TTC549 (cell line): ENCODE measurements around the gene OR2M4.
"Not testable (repeated sequence)": the region's sequence is repeated elsewhere in the genome, so short reads cannot be mapped to it uniquely, and the experiment has no call there.

ENCODE experiments used
- FAIRE-seq: peaks from 2 replicates; lab custom pipeline; 2012; peaks lifted over from hg19 to GRCh38; lab: Jason Lieb, UNC

Gene OR2M4, protein sequence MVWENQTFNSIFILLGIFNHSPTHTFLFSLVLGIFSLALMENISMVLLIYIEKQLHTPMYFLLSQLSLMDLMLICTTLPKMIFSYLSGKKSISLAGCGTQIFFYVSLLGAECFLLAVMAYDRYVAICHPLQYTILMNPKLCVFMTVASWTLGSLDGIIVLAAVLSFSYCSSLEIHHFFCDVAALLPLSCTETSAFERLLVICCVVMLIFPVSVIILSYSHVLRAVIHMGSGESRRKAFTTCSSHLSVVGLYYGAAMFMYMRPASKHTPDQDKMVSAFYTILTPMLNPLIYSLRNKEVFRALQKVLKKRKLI

DNA sequence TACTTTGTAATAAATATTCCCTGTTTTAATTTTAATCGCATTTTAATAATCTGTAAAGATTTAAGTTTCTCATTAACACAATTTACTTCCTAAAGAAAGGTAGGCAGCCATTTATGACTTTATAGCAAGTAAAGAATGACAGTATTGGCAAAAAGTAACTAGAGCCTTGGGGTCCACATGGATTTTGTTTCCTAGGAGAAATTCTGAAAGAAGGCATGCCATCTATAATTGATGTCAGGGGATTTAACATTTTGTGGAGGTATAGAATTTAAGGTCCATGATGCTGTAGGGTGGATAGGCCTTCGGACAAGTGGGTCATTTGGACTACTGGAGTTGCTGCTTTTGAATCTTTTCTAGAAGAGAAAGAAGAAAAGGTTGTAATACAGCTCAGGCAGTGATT lies at the start of gene OR2M4:
OR2M4 (plus strand) TSS at position 301 of the 400 bp plus-strand sequence. CDS start 7,512 bp downstream, outside the sequence.
- FAIRE-seq, result no peak

DNA sequence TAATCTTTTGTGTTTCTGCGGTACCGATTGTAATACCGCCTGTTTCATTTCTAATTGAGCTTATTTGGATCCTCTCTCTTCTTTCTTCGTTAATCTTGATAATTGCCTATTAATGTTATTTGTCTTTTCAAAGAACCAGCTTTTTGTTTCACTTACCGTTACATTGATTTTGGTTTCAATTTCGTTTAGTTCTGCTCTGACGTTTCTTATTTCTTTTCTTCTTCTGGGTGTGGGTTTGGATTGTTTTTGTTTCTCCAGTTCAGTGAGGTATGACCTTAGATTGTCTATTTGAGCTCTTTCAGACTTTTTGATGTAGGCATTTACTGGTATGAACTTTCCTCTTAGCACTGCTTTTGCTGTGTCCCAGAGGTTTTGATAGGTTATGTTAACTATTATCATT lies 47.2 kb upstream of the OR2M4 start:
- no peak for FAIRE-seq

DNA sequence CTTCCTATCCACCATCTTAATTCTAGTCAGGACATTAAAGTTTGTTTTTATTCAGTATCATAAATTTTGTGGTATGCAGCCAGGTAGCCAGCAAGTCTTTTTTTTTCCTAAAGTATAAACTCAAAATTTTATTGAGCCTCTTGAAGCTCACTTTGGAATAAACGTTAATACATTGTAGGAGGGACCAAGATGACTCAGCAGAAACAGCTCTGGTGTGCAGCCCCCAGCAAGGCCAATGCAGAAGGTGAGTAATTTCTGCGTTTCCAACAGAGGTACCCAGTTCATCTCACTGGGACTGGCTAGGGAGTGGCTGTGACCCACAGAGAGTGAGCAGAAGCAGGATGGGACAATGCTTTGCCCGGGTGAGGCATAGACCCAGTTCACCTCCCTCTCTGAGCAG lies 43.9 kb upstream of the OR2M4 start:
- FAIRE-seq, result no peak

DNA sequence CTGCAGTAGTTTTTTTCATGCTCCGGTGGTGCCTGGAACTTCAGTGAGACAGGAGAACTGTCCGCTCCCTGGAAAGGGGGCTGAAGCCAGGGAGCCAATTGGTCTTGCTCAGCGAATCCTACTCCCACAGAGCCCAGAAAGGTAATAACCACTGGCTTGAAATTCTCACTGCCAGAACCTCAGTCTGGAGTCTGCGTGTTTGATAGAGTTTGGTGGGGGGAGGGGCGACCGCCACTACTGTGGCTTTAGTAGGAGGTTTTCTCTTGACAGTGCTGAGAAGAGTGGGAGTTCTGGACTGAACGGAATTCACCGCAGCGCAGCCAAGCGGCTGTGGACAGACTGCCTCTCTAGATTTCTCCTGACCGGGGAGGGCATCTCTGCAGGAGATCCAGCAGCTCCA lies 42.2 kb upstream of the OR2M4 start:
- FAIRE-seq, result no peak

DNA sequence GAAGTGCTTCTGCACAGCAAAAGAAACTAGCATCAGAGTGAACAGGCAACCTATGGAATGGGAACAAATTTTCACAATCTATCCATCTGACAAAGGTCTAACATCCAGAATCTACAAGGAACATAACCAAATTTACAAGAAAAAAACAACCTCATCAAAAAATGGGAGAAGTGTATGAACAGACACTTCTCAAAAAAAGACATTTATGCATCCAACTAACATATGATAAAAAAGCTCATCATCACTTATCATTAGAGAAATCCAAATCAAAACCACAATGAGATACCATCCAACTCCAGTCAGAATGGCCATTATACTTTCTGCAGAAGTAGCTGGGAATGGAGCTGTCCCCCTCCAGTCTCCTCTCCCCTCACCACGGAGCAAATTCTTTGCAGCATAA lies 37.1 kb upstream of the OR2M4 start:
- FAIRE-seq, result no peak

DNA sequence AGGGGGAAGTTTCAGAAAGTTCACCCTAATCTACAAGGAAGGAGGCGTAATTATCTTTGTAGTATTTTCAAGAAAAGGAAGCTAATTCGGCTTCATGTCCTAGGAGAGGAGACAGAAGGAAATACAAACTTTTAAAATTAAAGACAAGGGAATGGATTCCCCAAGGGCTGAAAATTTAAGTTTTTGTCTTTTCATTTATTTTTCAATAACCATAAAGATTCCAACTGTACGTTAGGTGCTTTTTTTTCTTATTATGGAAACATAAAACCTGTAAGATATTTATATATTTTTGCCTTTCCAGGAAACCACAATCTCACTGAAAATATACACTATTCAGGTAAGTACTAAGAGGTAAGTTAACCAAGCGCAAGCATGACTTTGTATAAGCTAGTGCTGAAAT lies 34.3 kb upstream of the OR2M4 start, which contains the start of gene OR2M3:
OR2M3 (plus strand) TSS at position 301 of the 400 bp plus-strand sequence. CDS start 5,803 bp downstream, outside the sequence.
- no peak for FAIRE-seq

DNA sequence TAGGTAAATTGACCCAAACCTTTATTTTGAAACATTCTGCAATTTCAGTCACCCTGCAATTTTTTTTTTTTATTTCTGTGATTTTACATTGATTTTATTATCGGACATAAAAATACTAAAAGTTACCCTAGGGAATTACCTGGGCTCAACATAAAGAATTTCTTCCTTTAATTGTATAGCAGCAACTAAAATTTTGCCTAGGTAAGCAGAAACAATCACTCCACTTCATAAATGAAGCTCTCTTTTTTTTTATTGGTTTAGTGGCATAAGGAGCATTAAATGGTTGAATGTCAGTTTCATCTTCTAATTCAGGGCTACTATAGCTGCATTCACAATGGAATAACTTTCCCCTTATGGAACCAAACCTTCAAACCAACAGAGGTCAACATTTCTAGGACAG lies 15.3 kb upstream of the OR2M4 start:
- no peak for FAIRE-seq

DNA sequence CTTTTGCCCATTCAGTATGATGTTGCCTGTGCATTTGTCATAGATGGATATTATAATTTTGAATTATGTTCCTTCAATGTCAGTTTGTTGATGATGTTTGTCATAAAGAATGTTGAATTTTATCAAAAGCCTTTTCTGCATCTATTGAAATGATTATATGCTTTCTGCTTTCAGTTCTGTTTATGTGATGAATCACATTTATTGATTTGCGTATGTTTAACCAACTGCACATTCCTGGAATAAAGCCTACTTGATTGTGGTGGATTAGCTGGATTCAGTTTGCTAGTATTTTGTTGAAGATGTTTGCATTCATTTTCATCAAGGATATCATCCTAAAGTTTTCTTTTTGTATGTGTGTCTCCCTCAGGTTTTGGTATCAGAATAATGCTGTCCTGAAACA lies 5.7 kb upstream of the OR2M4 start:
- no peak for FAIRE-seq

DNA sequence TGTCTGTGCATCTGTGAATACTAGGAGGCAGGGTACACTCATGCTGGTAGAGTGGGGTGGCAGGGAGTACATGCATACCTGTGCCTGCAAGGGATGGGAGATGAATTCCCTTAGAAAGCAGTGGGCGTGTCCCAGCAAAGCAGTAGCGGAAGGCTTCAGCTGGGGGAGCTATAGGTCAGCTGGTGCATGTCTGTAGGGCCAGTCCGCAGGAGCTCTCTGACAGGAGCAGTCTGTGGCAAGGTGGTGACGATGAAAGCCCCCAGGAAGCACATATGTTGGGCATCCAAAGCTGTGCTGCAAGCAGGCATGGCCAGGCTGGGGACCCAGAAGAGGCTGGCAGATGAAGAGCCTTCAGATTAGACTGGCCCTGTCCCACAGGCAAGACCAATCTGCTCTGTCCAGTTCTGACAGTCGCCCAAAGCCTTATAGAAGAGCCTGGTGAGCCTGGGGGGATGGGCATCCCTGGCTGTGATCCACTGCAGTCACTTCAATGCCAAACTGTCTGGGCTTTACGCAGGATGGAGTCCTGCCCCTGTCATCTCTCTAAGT lies 1.8 kb upstream of the OR2M4 start:
- FAIRE-seq, result no peak

DNA sequence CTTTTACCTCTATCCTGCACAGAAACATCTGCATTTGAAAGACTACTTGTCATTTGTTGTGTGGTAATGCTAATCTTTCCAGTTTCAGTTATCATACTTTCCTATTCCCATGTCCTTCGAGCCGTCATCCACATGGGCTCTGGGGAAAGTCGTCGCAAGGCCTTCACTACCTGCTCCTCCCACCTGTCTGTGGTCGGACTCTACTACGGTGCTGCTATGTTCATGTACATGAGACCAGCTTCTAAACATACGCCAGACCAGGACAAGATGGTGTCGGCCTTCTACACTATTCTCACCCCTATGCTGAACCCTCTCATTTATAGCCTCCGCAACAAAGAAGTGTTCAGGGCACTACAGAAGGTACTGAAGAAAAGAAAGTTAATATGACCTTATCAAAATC lies 8.3 kb downstream of the OR2M4 start:
- no peak for FAIRE-seq

DNA sequence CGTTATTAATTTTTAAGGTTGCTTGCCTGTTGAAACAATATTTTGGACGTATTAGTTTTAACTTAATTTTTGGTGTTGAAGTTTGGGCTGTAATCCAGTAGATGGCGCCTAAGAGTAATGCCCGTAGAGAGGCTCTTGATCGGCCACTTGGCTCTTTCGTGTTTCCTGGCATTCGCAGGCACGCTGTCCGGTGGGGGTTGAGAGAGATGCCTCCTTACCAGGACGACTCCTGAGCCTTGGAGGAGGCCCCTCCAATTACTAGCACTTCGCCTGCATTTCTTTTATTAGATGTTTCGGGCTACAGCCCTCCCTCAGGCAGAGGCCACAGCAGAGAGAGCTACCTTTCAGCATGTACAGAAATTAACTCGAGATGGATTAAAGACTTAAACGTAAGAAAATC lies 12.0 kb downstream of the OR2M4 start:
- peak; percentile 94 for FAIRE-seq

DNA sequence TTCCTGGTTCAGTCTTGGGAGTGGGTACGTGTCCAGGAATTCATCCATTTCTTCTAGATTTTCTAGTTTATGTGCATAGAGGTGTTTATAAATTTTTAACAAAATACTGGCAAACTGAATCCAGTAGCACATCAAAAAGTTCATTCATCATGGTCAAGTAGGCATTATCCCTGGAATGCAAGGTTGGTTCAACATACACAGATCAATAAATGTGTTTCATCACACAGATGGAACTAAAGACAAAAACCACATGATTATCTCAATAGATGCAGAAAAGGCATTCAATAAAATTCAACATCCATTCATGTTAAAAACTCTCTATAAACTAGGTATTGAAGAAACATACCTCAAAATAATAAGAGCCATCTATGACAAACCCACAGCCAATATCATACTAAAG lies 28.1 kb downstream of the OR2M4 start:
- FAIRE-seq, result not testable (repeated sequence)

DNA sequence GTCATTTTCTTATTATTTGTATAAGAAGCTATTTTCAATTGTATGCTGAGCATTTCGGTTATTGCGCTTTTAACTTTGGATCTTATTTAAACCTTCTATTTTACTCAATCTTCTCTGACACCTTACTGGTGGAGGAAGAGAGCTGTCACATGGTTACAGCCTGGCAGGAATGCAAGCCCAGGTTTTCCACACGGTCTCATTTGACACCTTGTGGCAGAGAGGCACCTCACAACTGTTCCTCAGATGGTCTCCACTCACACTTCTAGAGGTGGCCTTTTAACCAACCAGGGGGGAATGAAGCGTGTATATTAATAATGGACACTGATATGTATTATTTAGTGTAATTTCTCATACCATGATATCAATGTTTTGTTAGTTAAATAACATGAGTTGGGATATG lies 37.0 kb downstream of the OR2M4 start:
- FAIRE-seq, result no peak

DNA sequence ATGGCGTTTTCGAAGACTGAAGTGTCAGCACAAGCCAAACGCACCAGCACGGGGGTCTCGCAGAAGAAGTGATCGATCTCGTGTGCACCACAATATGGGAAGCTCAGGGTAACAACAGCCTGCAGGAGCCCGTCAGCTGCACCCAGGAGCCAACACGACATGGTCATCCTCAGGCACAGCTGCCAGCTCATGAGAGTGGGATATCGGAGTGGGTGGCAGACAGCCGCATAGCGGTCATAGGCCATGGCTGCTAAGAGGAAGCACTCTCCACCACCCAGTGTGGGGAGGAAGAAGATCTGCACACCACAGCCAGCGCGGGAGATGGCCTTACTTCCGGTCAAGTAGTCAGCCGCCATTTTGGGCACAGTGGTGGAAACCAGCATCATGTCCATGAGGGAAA lies 42.0 kb downstream of the OR2M4 start:
- not testable (repeated sequence) for FAIRE-seq

DNA sequence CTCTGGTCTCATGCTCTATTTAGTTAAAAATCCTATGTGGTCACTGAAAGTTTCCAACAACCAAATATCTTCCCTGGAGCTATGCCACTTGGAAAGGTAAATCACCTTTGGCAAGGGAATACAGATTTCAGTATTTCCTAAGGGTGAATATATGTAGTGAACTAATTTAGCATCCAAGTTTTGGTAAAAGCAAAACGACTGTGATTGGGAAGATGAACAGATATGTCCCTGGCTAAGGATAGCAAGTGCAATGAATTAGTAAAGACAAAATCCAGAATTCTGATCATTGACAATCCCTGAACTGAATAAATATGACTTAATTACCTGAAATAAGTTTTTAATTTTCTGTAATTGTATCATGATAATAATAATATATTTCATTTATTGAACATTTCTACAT lies 46.7 kb downstream of the OR2M4 start, which contains the start of gene OR2T33:
OR2T33 (minus strand) TSS at position 101 of the 400 bp plus-strand sequence. CDS start 4,162 bp downstream, outside the sequence.
- FAIRE-seq, result no peak

DNA sequence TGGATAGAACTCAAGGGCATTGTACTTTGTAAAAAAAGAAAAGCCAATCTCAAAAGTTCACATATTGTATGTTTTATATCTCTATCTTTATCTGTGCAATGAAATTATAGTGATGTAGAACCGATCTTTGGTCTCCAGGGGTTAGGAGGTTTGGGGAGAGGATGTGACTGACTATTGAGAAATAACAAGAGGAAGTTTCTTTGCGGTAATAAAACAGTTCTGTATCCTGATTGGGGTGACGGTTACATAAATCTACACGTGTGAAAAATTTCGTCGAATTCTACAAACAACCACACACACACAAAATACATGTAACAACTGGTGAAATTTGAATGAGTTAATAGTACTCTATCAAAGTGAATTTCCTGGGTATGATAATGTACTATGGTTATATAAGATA lies 57.2 kb downstream of the OR2M4 start:
- FAIRE-seq, result no peak
